ENCODE measurements around the gene PREP. TPM values are rescaled to one million over a fixed set of nuclear protein-coding genes. Genes with fewer than 3 reads are reported as not detected.

The PREP gene
- total and polyA plus RNA-seq, 2 experiments from 2014 or later = 28.7 to 67.6 TPM

DNA sequence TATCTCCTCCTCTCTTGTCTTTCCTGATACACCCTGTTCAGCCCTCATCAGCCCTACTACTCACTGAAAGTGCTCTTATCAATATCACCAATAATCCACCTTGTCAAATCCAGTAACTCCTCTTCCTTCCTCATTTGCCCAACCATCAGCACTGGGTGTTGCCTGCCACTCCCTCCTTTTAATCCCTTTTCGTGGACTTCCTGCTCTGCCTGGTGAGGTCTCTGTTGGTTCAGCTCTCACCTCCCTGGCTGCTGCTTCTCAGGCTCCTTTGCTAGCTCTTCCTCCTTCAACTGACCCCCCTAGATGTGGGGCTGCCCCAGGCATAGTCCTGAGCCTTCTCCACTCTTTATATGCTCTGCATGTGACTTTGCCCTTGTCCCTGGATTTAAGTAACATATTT, 92.5 kb downstream of the PREP start:
- DNase-seq (ENCODE audit: low read depth in 1 of 2, low spot score in 1 of 2) = no peak
- TF ChIP-seq, protein P1, sequence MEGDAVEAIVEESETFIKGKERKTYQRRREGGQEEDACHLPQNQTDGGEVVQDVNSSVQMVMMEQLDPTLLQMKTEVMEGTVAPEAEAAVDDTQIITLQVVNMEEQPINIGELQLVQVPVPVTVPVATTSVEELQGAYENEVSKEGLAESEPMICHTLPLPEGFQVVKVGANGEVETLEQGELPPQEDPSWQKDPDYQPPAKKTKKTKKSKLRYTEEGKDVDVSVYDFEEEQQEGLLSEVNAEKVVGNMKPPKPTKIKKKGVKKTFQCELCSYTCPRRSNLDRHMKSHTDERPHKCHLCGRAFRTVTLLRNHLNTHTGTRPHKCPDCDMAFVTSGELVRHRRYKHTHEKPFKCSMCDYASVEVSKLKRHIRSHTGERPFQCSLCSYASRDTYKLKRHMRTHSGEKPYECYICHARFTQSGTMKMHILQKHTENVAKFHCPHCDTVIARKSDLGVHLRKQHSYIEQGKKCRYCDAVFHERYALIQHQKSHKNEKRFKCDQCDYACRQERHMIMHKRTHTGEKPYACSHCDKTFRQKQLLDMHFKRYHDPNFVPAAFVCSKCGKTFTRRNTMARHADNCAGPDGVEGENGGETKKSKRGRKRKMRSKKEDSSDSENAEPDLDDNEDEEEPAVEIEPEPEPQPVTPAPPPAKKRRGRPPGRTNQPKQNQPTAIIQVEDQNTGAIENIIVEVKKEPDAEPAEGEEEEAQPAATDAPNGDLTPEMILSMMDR (IDR thresholded peaks at IDR 0.05; ENCODE audit: low read depth, low read length) = no peak

DNA sequence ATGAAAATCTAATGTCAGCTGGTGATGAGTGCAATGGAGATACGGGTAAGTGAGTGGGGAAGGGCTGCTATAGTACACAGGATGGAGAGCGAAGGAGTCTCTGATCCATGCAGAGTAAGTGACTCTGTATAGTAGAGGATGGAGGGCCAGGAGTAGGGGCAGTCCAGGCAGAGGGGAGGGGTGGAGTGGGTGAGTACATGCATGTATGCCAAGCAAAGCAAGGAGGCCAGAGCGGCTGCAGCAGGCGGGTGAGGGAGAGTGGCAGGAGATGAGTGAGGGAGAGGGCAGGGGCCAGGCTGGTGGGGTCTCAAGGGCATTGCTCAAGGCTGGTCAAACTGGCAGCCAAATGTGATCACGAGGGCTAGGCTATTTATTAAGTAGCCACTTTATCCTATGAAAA, 94.0 kb downstream of the PREP start:
- Histone ChIP-seq H3K9me3 (ENCODE audit: low read depth) (no peaks in the 10 kb centered on the region), H3K27ac (no peak overlapping the region), H3K36me3 (no peaks in the 10 kb centered on the region), H3K4me1 (ENCODE audit: low read depth) (peaks cover 17% of the 10 kb centered on the region), H3K4me3 (no peak overlapping the region), H3K27me3 (no peaks in the 10 kb centered on the region)
- TF ChIP-seq, protein P1 (IDR thresholded peaks at IDR 0.05; ENCODE audit: low read depth, low read length) = no peak
- no peak for DNase-seq (ENCODE audit: low read depth in 1 of 2, low spot score in 1 of 2)

More for the DNA sequence above, 92.5 kb downstream of the PREP start:
- H3K4me1 ChIP-seq (ENCODE audit: low read depth) = peaks cover 17% of the 10 kb centered on the region
- H3K36me3 ChIP-seq = no peaks in the 10 kb centered on the region
- no peak overlapping the region for H3K27ac ChIP-seq
- no peaks in the 10 kb centered on the region for H3K27me3 ChIP-seq
- H3K4me3 ChIP-seq = no peak overlapping the region
- no peaks in the 10 kb centered on the region for H3K9me3 ChIP-seq (ENCODE audit: low read depth)

DNA sequence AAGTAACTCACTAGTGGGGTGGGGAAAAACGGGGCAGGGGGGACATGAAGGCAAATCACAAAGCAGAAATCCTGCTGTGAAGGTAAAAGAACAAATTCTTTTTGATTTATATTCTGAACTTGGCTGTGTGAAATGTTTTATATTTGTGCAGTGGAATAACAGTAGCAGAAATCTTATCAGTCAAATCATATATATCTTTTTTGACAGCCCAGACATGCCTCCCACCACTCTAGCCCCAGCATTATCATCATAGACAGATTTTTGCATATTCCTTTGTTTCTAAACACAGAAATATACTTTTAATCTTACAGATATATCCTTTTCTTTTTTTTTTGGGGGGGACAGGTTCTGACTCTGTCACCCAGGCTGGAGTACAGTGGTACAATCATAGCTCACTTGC, 97.4 kb downstream of the PREP start:
- no peaks in the 10 kb centered on the region for H3K36me3 ChIP-seq
- DNase-seq (ENCODE audit: low read depth in 1 of 2, low spot score in 1 of 2) = no peak
- H3K27me3 ChIP-seq = no peaks in the 10 kb centered on the region
- peaks cover 28% of the 10 kb centered on the region for H3K4me1 ChIP-seq (ENCODE audit: low read depth)
- H3K27ac ChIP-seq = no peak overlapping the region
- TF ChIP-seq, protein P1 (IDR thresholded peaks at IDR 0.05; ENCODE audit: low read depth, low read length) = no peak
- H3K9me3 ChIP-seq (ENCODE audit: low read depth) = no peaks in the 10 kb centered on the region
- H3K4me3 ChIP-seq = no peak overlapping the region

- no peaks in the 10 kb centered on the region for H3K27me3 ChIP-seq
- no peaks in the 10 kb centered on the region for H3K9me3 ChIP-seq (ENCODE audit: low read depth)
- peaks cover 34% of the 10 kb centered on the region for H3K4me1 ChIP-seq (ENCODE audit: low read depth)
- no peaks in the 10 kb centered on the region for H3K36me3 ChIP-seq
- no peak overlapping the region for H3K27ac ChIP-seq
- TF ChIP-seq, protein P1 (IDR thresholded peaks at IDR 0.05; ENCODE audit: low read depth, low read length) = no peak
- no peak for DNase-seq (ENCODE audit: low read depth in 1 of 2, low spot score in 1 of 2)
- no peak overlapping the region for H3K4me3 ChIP-seq
These were observed 98.1 kb downstream of the PREP start for GRCh38 chr6:105304825-105305224.

GRCh38 chr6:105304366-105304765, 98.5 kb downstream of the PREP start:
- H3K27me3 ChIP-seq = no peaks in the 10 kb centered on the region
- H3K4me3 ChIP-seq = no peak overlapping the region
- DNase-seq (ENCODE audit: low read depth in 1 of 2, low spot score in 1 of 2) = no peak
- no peak overlapping the region for H3K27ac ChIP-seq
- peaks cover 34% of the 10 kb centered on the region for H3K4me1 ChIP-seq (ENCODE audit: low read depth)
- H3K36me3 ChIP-seq = no peaks in the 10 kb centered on the region
- H3K9me3 ChIP-seq (ENCODE audit: low read depth) = no peaks in the 10 kb centered on the region
- TF ChIP-seq, protein P1 (IDR thresholded peaks at IDR 0.05; ENCODE audit: low read depth, low read length) = no peak

Data from cardiac muscle cell (in vitro differentiated cells and primary cell).